LoVo (cell line): Measurements from ENCODE around the gene XKR3.
"Not testable (repeated sequence)": the region's sequence is repeated elsewhere in the genome, so short reads cannot be mapped to it uniquely, and the experiment has no call there.

ENCODE experiments used
- DNase-seq: peaks from one replicate; pipeline ENCODE4 v3.0.0-alpha.2; 2016; ENCODE audit warnings: low spot score

XKR3 gene

DNA sequence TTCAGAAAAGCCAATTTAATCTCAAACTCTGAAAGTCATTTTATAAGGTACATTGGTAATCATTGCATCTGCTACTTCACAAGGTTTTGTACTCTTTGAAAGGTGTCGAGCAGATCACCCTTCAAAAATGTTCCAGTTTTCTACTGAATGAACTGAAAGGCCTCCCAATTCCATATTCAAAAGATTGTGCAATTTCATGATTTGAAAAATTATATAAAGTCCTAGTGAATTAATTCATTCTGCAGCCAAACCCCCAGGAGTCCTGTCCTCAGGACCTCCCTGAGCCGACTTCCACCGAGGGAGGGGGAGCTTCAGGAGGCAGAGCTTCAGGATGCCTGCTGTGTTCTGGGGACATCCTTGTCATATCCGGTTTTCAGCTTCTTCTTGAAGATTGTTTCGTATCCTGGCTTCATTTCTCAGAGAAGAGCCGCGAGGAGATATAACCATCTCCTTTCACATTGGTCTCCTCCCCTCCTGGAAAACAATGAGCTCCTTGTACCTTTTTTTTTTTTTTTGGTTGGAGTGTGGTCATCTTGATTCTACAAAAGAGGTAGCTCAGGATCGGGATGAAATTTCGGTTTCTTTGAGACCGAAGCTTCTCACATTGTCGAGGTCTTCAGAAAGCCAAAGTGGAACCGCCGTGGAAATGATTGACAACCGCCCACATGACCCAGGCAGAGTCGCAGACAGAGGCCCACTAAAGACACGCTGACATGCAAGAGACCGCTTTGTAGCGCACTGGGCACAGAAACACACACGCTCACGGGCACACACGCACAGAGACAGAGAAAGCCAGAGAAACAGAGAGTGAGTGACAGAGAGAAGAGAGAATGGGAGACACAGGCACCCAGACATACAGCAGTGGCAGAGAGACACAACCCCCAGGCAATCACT lies 77.7 kb downstream of the XKR3 start:
- not testable (repeated sequence) for DNase-seq

DNA sequence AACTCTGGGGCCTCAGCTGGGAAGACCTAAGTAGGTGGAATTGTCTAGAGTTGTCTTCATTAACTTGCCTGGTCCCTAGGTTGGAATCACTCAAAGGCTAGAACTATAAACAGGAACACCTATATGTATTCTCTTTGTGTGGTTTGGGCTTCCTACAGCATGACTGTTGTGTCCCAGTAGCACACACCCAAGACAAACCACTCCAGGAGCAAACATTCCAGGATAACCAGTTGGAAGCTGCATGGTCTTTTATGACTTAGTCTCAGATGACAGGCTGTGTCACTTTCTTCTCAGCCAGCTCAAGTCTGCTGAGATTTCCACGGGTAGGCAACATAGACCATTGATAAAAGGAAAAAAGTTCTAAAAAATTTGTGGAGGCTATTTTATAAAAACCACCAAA lies 90.9 kb downstream of the XKR3 start:
- peak; percentile 67 for DNase-seq
